HG03439 (cell line): ENCODE measurements around the gene PRKCE.

Source experiments
- ATAC-seq: cut with Tn5 transposase; IDR thresholded peaks from one replicate; pipeline ENCODE4 v1.9.1; 2021; ENCODE audit warnings: mild to moderate bottlenecking, moderate library complexity; ENCODE audit not compliant: unreplicated experiment

The PRKCE gene

DNA sequence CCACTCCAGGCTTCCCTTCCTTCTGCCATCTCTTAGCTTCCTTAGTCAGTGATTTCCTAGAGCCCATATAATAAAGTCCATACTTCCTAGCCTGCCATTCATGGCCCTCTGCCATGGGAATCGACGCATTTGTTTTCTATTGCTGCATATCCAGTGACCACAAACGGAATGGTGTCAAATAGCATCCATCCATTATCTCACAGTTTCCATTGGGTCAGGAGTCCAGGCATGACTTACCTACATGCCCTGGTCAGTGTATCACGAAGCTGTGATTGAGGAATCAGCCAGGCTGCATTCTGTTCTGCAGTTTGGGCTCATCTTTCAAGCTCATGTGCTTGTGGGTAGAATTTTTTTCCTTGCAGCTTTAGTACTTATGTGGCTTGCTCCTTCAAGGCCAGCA is 436.0 kb downstream of the PRKCE start:
- no peak for ATAC-seq

- no peak for ATAC-seq
Measured at GRCh38 chr2:46091004-46091403, 439.5 kb downstream of the PRKCE start.

DNA sequence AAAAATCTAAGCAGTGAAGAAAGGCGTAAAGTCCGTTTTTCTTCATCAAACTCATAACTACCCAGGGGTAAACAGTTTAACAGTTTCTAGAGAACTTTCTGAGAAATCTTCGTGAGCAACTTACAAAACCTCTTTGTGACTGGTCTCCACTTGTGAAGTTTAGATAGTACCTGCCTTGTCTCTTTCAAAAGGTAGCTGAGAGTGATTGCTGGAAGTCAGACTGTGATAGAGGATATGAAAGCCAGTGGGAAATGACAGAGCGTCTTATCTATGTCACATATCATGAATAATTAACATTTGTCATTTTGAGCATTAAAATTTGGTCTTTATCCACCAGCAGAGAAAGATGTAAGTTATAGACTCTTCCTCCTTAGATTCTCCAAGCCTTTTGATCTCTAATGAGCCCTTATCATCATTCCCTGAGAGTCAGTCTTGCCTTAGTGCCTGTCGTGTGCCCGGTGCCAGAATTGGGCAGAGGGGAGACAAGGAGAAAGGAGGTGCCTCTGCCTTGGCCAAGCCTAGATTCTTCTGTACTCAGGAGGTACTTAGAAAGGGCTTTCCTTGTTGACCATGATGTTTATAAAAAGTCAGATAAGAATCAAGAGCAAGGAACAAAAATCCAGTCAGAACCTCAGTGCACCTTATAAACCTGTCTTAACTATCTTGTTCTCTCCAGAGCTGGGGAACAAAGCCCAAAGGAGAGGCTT is 440.6 kb downstream of the PRKCE start:
- ATAC-seq: no peak

GRCh38 chr2:46094689-46095088 is 443.2 kb downstream of the PRKCE start:
- ATAC-seq: no peak

GRCh38 chr2:46095830-46096229 is 444.4 kb downstream of the PRKCE start:
- no peak for ATAC-seq

- ATAC-seq: no peak
Measured at GRCh38 chr2:46096260-46096659, 444.8 kb downstream of the PRKCE start.

- ATAC-seq: no peak
Measured at GRCh38 chr2:46097714-46098480, 446.4 kb downstream of the PRKCE start.

- no peak for ATAC-seq
Measured at GRCh38 chr2:46098621-46099062, 447.2 kb downstream of the PRKCE start.

GRCh38 chr2:46101557-46102220 is 450.2 kb downstream of the PRKCE start:
- ATAC-seq: no peak

DNA sequence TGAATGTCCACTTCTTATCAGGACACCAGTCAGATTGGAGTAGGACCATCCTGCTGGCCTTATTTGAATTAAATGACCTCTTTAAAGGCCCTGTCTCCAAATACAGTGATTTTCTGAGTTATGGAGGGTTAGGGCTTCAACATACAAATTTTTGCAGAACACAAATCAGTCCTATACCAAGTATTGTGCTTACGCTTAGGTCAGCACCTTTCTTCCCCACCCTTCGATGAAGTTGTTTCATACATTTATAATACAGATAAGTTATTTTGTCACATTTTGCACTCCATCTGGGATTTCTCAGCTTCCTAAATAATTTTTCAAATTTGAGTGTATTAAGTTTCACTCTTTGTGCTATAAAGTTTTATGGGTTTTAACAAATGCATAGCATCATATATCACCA is 455.2 kb downstream of the PRKCE start:
- ATAC-seq: no peak

GRCh38 chr2:46114996-46115395 is 463.5 kb downstream of the PRKCE start:
- ATAC-seq: no peak

- ATAC-seq: no peak
Measured at GRCh38 chr2:46116150-46116549, 464.7 kb downstream of the PRKCE start.

DNA sequence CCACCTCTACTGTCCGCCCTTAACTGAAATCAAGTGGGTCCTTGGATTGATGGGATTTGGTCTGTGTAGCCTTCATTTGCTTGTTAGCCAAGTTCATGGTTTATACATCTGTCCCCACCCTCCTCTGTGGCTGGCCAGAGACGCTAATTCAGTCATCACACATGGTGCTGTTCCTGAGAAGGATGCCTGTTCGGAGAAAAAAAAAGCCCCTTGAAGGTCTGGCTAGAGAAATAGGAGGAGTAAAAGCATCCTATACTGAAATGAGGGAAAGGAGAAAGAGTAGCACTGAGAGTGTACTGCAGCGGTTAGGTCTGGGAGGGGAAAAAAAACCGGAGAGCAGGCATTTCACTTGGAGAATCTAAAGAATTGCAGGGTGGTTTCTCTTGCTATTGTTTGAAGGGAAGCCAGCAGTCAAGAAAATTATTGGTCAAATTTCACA is 465.1 kb downstream of the PRKCE start:
- no peak for ATAC-seq

GRCh38 chr2:46117379-46117778 is 465.9 kb downstream of the PRKCE start:
- no peak for ATAC-seq

GRCh38 chr2:46117994-46118393 is 466.5 kb downstream of the PRKCE start:
- no peak for ATAC-seq

DNA sequence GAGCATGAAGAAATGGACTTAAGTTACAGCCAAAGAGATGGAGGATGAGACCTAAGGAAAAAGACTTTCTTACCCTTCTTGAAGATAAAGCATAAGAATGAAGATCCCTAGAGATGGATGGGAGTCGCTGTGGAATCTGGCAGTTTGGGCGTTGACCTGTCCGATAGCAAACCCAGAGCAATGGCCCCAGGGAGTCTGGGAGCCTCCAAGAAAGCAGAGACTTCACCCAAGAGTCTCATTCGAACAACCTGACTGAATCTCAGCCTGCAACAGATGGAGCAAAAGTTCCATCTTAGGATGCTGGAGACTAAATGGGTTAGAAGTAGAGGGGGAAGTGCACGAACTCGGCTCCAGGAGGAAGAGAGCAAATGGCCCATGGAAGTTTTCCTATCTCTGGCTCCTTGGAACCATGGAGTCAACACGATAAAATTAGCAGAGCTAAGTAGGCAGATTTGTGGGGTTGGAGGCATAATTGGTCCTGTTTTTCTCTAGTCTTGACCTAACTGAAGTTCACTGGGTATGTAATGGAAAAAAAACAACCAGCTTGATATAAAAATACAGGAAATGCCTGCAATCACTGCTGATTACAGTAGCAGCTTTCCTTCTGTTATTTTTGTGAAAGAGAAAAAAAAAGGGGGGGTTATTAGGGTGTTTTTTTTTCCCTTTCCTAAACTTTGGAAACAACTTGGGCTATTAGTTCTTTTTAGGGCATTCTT is 467.3 kb downstream of the PRKCE start:
- no peak for ATAC-seq

GRCh38 chr2:46119453-46119852 is 468.0 kb downstream of the PRKCE start:
- ATAC-seq: no peak

DNA sequence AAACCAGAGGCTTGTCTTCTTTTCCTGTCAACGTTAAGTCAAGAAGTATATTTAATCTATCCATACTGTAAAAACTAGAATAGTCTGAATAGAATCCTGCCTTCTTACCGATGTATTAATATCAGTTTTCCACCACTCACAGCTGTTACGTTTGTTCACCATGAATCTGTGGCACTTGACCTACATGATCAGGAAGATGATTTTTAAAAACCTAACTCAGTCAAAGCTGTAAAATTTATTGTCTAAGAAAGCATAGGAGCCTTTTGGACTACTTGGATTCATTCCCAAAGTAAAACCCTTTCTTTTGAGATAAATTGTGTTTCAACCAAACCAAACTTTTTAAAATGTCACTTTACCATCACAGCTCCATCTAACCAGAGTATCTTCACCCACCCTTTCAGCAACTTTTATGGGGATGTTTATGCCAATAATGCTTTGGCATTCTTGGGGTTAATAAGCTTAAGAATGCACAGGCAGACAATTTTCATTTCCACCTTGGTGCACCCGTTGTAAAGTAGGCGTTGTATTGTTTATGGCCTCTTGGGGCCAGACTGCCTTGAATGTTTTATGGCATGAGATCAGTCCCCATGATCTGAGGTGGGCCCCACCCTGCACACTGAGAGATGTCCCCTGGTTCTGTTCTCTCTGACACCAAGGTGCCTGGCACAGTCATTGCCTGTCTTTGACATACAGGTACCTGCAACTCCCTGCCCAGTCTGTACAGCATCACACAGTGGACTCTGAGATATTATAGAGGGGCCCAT is 469.5 kb downstream of the PRKCE start:
- no peak for ATAC-seq

DNA sequence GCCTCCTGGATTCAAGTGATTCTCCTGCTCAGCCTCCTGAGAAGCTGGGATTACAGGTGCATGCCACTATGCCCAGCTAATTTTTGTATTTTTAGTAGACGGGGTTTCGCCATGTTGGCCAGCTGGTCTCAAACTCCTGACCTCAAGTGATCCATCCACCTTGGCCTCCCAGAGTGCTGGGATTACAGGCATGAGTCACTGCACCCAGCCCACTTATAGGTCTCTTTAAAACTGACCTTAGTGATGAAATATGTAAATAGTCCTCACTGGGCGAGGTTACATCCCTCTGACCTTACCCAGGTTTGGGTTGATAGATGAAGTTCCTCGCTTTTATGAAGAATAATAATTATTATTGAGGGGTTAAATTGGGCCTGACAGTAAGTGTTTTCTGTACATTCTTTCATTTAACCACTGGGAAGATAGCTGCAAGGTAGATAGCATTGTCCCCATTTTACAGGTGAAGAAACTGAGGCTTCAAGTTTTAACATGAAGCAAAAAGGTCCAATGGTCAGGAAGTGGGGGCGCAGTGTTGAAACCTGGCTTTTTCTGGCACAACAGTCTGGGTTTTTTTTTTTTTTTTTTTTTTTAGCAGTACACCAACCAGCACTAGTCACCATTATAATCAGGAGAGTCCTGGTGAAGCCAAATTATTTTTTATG is 471.0 kb downstream of the PRKCE start:
- no peak for ATAC-seq

DNA sequence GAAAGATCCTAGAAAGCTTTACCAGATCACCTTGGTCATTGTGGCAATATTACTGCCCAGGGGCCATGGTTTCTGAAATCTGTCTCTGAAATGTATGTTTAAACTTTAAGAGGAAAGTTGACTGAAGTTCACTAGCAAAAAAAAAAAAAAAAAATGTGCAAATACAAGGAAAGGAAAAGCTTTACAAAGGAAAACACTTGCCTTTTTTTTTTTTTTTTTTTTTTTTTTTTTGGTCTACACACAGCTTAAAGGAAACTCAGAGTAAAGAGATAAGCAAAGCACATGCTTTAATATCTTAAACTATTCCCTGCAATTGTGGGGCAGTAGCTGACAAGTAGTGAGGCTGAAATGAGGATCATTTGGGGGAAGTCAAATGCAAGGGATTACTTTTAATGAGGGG is 471.5 kb downstream of the PRKCE start:
- ATAC-seq: no peak
